IgD-negative memory B cell (primary cell): ENCODE data around the gene FNDC5. TPM values are rescaled to one million over a fixed set of nuclear protein-coding genes. Genes with fewer than 3 reads are reported as not detected.

Source experiments
- H3K27ac Mint-ChIP-seq, 3 donors: one replicate each; pipeline ENCODE4 v1.8.0; 2020 to 2022; ENCODE audit warnings: mild to moderate bottlenecking in 3 of 3, mixed read lengths in 3 of 3, moderate library complexity in 1 of 3
- H3K27me3 Mint-ChIP-seq: one replicate; pipeline ENCODE4 v1.8.0; 2021; ENCODE audit warnings: mixed read lengths
- H3K36me3 Mint-ChIP-seq: one replicate; pipeline ENCODE4 v1.8.0; 2020; ENCODE audit warnings: mild to moderate bottlenecking, mixed read lengths
- H3K4me1 Mint-ChIP-seq, 3 donors: one replicate each; pipeline ENCODE4 v1.8.0; 2020 to 2022; ENCODE audit warnings: mixed read lengths in 3 of 3, mild to moderate bottlenecking in 1 of 3
- H3K4me3 Mint-ChIP-seq, 4 donors: one replicate each; pipeline ENCODE4 v1.8.0; 2020 to 2022; ENCODE audit warnings: mild to moderate bottlenecking in 4 of 4, mixed read lengths in 4 of 4, moderate library complexity in 3 of 4
- H3K9me3 Mint-ChIP-seq, 3 donors: one replicate each; pipeline ENCODE4 v1.8.0; 2020 to 2021; ENCODE audit warnings: mixed read lengths in 3 of 3, mild to moderate bottlenecking in 1 of 3
- polyA plus RNA-seq: library from polyadenylated mRNA; unstranded; fragments of 300-500 nt; fragmentation: Illumina TruSeq; gene quantifications from one replicate; pipeline ENCODE4 v1.2.3, GENCODE V29; 2021

The FNDC5 gene
- polyA plus RNA-seq, 1 donor from 2014 or later = not detected

DNA sequence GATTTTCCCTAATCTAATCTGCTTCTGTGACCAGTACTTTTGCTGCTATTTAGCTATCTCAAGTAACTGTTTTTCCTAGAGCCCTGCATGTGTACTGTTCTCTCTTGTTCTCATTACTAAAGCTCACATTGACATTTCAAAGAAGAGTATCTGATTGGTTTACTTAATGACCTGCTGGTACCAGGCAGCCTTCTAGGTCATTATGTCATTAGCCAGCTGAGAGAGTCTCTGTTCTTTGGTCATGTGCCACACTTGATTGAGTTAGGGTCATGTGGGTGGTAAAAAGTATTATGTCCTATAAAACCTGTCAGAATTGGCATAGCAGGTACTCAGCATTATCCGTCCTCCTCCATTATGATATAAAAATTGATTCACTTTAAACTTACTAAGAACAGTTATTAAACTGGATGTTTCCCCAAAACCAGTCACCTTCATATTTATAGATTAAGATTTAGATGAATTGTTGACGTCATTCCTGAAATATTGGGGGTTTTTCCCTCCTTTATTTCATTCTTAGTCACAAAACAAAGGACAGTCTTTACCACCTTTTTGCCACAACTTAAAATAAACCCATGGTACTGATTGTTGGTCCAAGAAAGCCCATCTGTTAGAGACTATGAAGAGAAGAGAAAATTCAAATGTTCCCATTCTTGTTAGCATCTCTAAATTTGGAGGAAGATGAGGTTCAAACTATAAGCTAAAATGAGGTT, 22.2 kb downstream of the FNDC5 start:
- Mint-ChIP-seq H3K27ac (peak overlapping the region in 1 of 3 donors; percentile 51), H3K36me3 (peaks cover 9% of the 10 kb centered on the region), H3K4me1 (no peaks in the 10 kb centered on the region), H3K4me3 (no peak overlapping the region), H3K27me3 (no peaks in the 10 kb centered on the region), H3K9me3 (no peaks in the 10 kb centered on the region)

DNA sequence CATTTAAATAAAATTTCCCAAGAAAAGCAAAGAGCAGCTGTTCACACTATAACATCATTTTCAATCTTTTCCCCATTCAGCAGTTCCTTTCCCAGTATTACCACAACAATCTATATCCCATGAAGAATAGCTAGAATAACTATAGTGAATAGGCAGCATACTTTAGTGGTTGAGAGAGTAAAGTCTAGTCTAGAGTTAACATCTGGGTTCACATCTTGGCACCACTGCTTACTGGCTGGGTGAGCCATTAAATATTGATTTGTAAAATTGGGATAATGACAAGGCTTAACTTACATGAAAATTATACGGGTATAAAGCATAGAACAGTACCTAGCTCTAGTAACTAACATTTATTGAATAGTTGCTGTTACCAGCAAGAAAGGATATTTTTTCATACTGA, 38.8 kb downstream of the FNDC5 start:
- no peak overlapping the region for H3K27ac Mint-ChIP-seq
- no peaks in the 10 kb centered on the region for H3K9me3 Mint-ChIP-seq
- no peaks in the 10 kb centered on the region for H3K27me3 Mint-ChIP-seq
- H3K36me3 Mint-ChIP-seq = peaks cover 13% of the 10 kb centered on the region
- peaks cover 1 to 4% (median 4%) of the 10 kb centered on the region in 3 donors for H3K4me1 Mint-ChIP-seq
- H3K4me3 Mint-ChIP-seq = no peak overlapping the region

DNA sequence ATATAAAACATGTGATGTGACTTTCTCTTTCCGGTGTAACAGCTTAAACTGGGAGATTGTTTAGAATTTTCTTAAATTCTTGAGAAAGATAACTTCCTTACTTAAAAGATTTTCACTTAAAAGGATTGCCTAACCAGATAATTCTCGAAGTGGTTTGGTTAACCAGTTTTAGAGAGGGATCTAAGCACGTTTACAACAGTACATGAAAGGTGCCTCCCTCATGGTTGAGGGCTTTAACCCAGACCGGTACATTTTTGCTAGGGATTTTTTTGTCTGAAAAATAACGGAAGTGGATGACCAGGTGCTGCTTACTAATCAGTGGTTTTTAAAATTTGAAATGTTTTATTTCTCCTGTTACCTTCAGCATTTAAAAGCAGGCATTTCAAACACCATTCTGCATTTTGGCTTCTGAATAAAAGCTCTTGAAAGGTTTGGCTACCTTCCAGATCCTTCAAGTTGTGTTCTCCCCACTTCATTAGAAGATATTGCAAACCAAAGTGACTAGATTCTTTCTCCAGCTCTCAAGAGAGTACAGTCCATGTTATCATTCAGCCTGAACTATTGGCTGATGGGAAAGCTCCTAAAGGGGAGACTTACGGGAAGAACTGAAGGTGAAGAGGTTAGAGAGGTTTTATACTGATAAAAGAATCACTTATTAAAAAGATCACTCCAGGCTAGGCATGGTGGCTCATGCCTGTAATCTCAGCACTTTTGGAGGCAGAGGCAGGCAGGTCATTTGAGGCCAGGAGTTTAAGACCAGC, 40.4 kb downstream of the FNDC5 start:
- H3K9me3 Mint-ChIP-seq = no peaks in the 10 kb centered on the region
- peaks cover 1 to 12% (median 5%) of the 10 kb centered on the region in 3 donors for H3K4me1 Mint-ChIP-seq
- peaks cover 9% of the 10 kb centered on the region for H3K36me3 Mint-ChIP-seq
- H3K4me3 Mint-ChIP-seq = no peak overlapping the region
- H3K27me3 Mint-ChIP-seq = no peaks in the 10 kb centered on the region
- H3K27ac Mint-ChIP-seq = no peak overlapping the region

DNA sequence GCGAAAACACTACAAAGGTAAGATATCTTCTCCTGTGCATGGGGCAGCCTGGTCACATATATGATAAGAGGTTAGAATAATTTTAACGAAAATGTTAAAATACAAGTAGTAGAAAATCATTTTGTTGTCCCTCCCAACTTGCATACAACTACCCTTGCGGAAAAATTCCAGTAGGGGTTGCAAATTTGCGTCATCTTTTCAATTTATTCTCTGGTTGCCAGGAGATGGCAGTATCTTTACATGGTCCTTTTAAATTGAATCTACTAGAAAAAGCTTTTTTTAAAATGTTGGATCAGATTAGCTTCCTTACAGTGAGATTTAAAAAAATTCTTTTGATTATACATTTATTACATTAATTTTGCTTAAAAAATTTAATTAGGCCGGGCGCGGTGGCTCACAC, 42.4 kb downstream of the FNDC5 start:
- Mint-ChIP-seq H3K9me3 (no peaks in the 10 kb centered on the region), H3K36me3 (peaks cover 7% of the 10 kb centered on the region), H3K27me3 (no peaks in the 10 kb centered on the region), H3K27ac (no peak overlapping the region), H3K4me1 (peaks cover 1 to 17% (median 5%) of the 10 kb centered on the region in 3 donors), H3K4me3 (no peak overlapping the region)

DNA sequence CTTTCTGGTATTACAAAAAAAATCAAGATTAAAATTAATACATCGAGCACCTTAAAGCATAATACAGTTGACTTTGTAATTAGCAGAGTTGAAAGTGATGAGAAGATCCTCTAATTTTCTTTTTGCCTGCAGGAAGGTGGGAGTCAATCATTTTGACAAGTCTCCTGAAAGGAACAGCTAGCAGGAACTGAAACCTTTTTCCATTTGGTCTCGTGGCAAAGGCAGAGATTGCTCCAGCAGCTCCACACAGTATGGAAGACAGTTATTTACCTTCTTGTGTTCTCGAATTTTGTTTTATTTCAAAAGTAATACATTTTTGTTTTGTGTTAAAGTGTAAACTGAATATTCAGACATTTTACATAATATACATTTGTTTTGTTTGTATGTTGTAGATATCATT, 45.5 kb downstream of the FNDC5 start:
- peaks cover 13 to 17% (median 14%) of the 10 kb centered on the region in 3 donors for H3K4me1 Mint-ChIP-seq
- no peak overlapping the region for H3K4me3 Mint-ChIP-seq
- no peaks in the 10 kb centered on the region for H3K27me3 Mint-ChIP-seq
- peaks cover 6% of the 10 kb centered on the region for H3K36me3 Mint-ChIP-seq
- H3K27ac Mint-ChIP-seq = no peak overlapping the region
- H3K9me3 Mint-ChIP-seq = no peaks in the 10 kb centered on the region

DNA sequence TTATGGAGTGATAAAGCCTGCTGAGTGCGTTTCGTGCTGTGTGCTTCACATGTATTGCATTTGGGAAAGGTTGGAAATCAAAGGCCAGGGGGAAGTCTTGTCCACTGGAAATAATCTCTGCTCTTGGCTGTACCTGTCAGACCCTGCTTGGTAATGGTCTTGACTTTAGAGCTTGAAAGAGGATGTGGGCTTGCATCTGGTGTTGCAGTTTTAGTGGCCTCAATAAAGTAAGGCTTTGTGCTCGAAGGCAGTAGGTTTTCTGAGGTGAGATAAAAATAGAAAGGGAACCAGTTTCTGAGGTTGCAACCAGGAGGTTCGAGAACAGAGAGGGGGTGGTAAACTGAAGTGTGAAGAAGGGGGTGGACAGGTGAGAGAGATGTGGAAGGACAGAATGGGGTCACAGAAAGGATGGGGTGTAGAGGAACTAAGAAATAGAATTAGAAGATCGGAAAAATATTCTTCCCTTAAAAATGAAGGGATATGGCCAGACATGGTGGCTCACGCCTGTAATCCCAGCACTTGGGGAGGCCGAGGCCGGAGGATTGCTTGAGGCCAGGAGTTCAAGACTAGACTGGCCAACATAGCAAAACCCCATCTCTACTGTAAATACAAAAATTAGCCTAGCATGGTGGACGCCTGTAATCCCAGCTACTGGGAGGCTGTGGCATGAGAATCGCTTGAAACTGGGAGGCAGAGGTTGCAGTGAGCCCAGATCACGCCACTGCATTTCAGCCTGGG, 51.7 kb downstream of the FNDC5 start:
- H3K36me3 Mint-ChIP-seq = peaks cover 4% of the 10 kb centered on the region
- H3K27ac Mint-ChIP-seq = peak overlapping the region; percentile 67 to 93 (median 67)
- H3K27me3 Mint-ChIP-seq = peaks cover 2% of the 10 kb centered on the region
- peak overlapping the region; percentile 82 to 99 (median 96) for H3K4me3 Mint-ChIP-seq
- H3K9me3 Mint-ChIP-seq = no peaks in the 10 kb centered on the region
- peaks cover 22 to 35% (median 33%) of the 10 kb centered on the region in 3 donors for H3K4me1 Mint-ChIP-seq

DNA sequence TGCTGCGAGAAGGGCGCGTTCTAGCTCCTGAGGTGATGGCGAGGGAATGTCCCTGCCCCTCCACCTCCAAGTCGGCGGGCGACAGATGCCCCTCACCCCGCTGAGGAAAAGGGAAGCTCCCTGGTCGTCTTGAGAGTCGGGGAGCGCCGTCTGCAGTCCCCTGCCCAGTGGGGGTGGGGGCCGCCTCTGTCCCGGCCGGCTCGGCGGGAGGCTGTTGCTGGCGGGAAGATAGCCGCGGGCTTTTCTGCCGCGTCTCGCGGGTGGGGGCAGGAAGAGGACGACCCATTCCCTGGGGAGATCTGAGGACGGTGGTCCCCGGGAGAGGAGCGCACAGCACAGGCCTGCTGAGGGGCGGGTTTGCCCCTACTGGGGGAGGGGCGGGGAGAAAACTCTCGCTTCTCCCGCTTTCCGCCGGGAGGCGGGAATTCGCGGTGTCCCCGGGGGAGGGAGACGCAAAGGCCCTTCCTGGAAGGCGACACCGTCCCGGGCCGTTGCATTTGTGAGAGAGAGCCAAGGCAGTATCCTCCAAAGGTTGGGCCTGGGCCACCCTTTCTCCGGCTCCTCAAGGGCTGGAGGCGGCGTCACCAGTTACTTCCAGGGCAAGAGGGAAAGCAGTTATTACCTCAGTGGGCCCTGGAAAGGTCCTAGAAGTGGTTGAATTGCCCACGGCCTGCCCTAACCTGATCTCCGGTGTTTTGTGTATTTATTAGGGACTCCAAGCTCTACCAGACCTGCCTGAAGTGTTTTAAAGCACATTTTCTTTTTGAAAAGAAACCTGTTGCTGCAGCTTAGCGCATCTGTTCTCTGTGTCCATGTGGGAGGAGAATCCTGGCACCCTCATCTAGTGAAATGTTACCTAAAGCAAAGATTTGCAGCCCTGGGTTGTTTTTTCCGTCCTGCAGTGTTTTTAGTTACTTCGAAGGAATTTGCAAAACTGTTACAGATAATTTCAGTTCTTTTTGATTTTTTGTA, 52.6 kb downstream of the FNDC5 start:
- Mint-ChIP-seq H3K27me3 (peaks cover 2% of the 10 kb centered on the region), H3K36me3 (peaks cover 4% of the 10 kb centered on the region), H3K4me3 (peak overlapping the region; percentile 82 to 99 (median 96)), H3K9me3 (no peaks in the 10 kb centered on the region), H3K27ac (peak overlapping the region; percentile 67 to 96 (median 93)), H3K4me1 (peaks cover 29 to 41% (median 38%) of the 10 kb centered on the region in 3 donors)

DNA sequence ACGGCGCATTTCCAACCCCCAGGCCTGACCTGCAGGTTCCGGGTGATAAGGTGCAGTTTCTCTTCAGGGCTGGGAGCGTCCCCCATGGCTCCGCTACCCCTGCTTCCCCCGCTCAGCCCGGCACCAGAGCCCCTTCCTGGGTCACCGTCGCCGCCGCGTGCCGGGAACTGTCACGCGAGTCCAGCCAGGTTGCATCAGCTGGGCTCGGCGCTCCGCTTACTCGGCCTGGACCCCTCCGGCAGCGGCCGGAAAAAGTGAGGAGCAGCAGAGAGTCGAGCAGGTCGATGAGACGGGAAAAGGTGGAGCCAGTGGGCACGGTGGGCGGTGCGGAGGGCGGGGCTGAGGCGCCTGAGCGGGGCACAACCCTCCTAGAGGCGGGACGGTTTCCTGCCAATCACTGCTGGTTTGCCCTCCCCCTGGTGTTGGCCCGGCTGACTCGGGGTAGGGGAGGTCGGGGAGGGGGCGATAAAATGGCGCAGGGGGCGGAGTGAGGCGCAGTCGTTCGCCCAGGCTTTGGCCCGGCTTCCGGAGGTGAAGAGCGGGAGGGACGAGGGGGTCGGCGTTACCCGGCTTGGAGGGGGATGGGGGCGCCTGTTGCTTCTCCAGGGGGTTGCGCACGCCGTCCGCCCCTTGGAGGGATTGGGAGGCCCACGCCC, 53.4 kb downstream of the FNDC5 start, which contains the start of the genes S100PBP and YARS1:
S100PBP (plus strand) TSS at position 495 of the 656 bp plus-strand sequence. CDS start 8,447 bp downstream, outside the sequence.
YARS1 (minus strand) TSS at position 200 of the 656 bp plus-strand sequence; CDS start at position 86, 114 bp downstream.
- Mint-ChIP-seq H3K27me3 (peaks cover 2% of the 10 kb centered on the region), H3K36me3 (peaks cover 4% of the 10 kb centered on the region), H3K9me3 (no peaks in the 10 kb centered on the region), H3K4me3 (peak within 1 kb of the TSS; percentile 82 to 99 (median 96)), H3K27ac (peak within 1 kb of the TSS; percentile 67 to 96 (median 93)), H3K4me1 (peaks cover 29 to 38% (median 37%) of the 10 kb centered on the region in 3 donors)

DNA sequence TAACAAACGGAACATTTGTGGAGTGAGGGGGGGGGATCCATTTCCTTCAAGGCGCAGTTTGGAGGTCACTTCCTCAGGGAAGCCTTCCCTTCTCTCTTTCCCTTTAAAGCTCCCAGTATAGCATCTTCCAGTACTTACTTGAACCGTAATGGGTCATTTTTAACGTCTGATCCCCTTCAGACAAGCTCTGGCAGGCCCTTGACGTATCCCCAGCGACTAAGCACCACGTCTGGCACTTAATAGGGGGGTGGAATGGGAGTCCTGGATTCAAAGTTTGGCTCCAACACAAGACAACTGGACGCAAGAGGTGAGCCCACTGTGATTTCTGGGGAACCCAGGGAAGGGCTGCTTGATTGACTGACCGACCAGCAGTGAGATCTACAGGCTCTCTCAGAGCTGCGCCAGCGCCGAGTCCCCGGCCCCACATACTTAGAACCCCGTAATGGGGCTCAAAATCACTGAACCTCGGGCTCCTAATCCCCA, 54.0 kb downstream of the FNDC5 start:
- Mint-ChIP-seq H3K27ac (peak overlapping the region; percentile 67 to 96 (median 93)), H3K27me3 (peaks cover 2% of the 10 kb centered on the region), H3K36me3 (peaks cover 4% of the 10 kb centered on the region), H3K4me1 (peaks cover 32 to 37% (median 34%) of the 10 kb centered on the region in 3 donors), H3K4me3 (peak overlapping the region; percentile 82 to 99 (median 96)), H3K9me3 (no peaks in the 10 kb centered on the region)

DNA sequence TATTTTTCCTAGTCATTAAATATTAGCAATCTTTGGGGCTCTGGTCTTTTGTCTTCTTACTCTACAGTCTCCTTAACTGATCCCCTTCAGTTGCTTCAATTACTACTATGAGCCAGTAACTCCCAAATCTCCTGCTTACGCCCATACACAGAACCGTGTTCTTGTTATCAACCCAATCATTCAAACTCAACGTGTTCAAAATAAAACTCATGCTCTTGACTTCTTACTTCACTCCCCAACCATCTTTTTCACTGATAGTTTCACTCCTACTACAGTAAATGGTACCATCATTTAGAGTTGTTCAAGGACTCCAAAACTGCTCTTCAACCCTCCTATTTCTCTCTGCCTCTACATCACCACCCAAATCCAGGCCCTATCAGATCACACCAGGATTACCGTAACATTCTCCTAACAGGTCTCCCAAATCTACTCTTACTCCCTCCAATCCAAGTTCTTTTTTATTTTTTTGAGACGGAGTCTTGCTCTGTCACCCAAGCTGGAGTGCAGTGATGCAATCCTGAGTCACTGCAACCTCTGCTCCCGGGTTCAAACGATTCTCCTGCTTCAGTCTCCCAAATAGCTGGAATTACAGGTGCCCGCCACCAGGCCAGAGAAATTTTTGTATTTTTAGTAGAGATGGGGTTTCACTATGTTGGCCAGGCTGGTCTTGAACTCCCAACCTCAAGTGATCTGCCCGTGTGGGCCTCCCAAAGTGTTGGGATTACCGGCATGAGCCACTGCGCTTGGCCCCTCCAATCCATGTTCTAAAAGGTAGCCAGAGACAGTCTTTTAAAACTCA, 56.6 kb downstream of the FNDC5 start:
- Mint-ChIP-seq H3K27ac (no peak overlapping the region), H3K36me3 (no peaks in the 10 kb centered on the region), H3K4me1 (peaks cover 26 to 33% (median 29%) of the 10 kb centered on the region in 3 donors), H3K9me3 (no peaks in the 10 kb centered on the region), H3K27me3 (no peaks in the 10 kb centered on the region), H3K4me3 (peak overlapping the region in 3 of 4 donors; percentile 37 to 84 (median 56))
